ENCODE data around the gene SEMA3D. TPM values are rescaled to one million over a fixed set of nuclear protein-coding genes. Genes with fewer than 3 reads are reported as not detected.

Gene SEMA3D
- polyA plus RNA-seq, 1 donor = 14.4 TPM

DNA sequence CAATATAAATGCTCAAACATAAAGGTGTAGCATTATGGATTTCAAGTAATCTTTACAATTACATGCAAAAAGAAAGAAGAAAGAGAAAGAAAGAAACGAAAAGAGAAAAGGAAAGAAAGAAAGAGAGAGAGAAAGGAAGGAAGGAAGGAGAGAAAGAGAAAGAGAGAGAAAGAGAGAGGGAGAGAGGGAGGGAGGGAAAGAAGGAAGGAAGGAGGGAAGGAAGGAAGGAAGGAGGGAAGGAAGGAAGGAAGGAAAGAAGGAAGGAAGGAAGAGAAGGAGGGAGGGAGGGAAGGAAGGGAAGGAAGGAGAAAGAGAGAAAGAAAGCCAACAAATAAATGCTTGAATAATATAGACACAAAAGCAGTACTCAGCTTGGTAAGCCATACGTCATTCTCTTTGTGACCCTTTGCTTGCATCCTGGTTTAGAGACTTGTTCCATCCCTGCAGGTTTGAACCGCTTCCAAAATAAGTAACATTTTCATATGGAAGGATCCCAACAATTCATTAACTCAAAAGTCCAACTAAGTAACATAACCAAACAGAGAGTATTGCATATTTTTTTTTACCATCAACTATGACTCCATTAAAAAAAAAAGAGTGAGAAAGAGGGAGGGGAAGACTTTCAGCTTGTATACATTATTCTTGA is 95.8 kb downstream of the SEMA3D start:
- Histone ChIP-seq H3K4me1 (ENCODE audit: control insufficient read depth, insufficient read depth, low read length) (no peaks in the 10 kb centered on the region), H3K27ac (ENCODE audit: low read length) (no peak overlapping the region), H3K36me3 (ENCODE audit: control insufficient read depth, insufficient read depth, low read length) (no peaks in the 10 kb centered on the region), H3K4me3 (ENCODE audit: low read length) (no peak overlapping the region), H3K9me3 (ENCODE audit: control insufficient read depth, low read depth, low read length) (no peaks in the 10 kb centered on the region), H3K27me3 (ENCODE audit: control insufficient read depth, insufficient read depth, low read length) (no peaks in the 10 kb centered on the region)
- peak in 1 of 2 donors; percentile 17 for DNase-seq
- 68% methylated on average over 1 of the region's 3 CpGs for WGBS (ENCODE audit: insufficient coverage, low lambda C conversion rate)

DNA sequence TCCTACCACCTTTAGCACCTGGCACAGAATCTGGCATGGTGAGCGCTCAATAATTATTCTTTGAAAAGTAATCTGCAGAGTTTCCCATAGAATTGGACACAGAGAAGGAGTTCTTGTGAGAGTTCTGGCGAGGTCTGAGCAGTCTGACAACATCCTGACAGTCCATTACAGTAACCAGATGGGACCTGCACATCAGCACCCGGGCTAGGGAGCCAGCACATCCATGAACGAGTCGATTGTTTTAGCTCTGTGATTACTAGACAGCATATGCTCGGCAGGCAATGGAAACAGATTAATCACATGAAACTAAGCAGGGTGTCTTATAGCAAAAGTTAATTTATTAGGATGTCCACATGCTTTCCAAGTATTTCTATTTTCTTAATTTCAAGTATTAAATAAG is 96.7 kb downstream of the SEMA3D start:
- Histone ChIP-seq H3K36me3 (ENCODE audit: control insufficient read depth, insufficient read depth, low read length) (no peaks in the 10 kb centered on the region), H3K27ac (ENCODE audit: low read length) (no peak overlapping the region), H3K27me3 (ENCODE audit: control insufficient read depth, insufficient read depth, low read length) (no peaks in the 10 kb centered on the region), H3K9me3 (ENCODE audit: control insufficient read depth, low read depth, low read length) (no peaks in the 10 kb centered on the region), H3K4me3 (ENCODE audit: low read length) (no peak overlapping the region), H3K4me1 (ENCODE audit: control insufficient read depth, insufficient read depth, low read length) (no peaks in the 10 kb centered on the region)
- WGBS (ENCODE audit: insufficient coverage, low lambda C conversion rate) = no CpG with 5 or more reads among the region's 6 CpGs
- DNase-seq = peak in 1 of 2 donors; percentile 12

DNA sequence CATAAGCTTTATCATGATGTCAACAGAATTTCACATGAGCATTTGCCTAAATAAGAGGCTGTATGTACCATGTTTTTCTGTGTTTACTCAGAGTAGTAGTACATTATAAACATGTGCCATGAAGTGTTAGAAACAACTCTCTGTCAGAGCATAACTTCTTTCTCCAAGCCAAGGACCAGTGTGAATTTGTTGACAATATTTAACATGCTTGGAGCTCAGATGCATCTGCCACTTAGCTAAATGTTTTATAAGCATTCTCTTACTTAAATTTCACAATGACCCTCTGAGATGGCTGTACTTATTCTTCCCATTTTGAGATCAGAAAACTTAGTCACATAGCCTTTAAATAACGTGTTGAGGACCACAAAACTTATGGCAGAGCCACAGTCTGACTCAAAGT is 105.0 kb downstream of the SEMA3D start:
- no peaks in the 10 kb centered on the region for H3K36me3 ChIP-seq (ENCODE audit: control insufficient read depth, insufficient read depth, low read length)
- no peaks in the 10 kb centered on the region for H3K27me3 ChIP-seq (ENCODE audit: control insufficient read depth, insufficient read depth, low read length)
- DNase-seq = no peak
- no peaks in the 10 kb centered on the region for H3K4me1 ChIP-seq (ENCODE audit: control insufficient read depth, insufficient read depth, low read length)
- H3K9me3 ChIP-seq (ENCODE audit: control insufficient read depth, low read depth, low read length) = peaks cover 8% of the 10 kb centered on the region
- no peak overlapping the region for H3K4me3 ChIP-seq (ENCODE audit: low read length)
- H3K27ac ChIP-seq (ENCODE audit: low read length) = no peak overlapping the region
- WGBS (ENCODE audit: insufficient coverage, low lambda C conversion rate) = no CpG with 5 or more reads among the region's 1 CpG

DNA sequence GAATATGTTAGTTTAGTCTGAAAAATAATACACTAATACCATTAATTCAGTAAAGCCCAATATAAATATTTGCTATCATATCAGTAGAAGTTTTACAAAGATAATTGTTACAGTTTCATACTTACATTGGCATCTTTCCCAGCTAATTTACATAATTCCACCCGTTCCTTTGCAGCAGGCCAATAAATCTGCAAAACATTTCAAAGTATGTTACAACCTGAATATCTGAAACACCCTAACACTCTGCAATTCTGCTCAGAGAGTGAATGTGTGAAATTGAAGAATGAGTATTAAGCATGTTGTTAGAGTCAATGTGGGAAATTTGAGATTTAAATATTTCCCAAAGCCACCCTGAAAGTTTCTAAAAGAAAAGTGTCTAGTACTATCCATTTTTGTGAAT is 105.5 kb downstream of the SEMA3D start:
- H3K36me3 ChIP-seq (ENCODE audit: control insufficient read depth, insufficient read depth, low read length) = no peaks in the 10 kb centered on the region
- WGBS (ENCODE audit: insufficient coverage, low lambda C conversion rate) = no CpG with 5 or more reads among the region's 1 CpG
- no peak overlapping the region for H3K27ac ChIP-seq (ENCODE audit: low read length)
- H3K4me1 ChIP-seq (ENCODE audit: control insufficient read depth, insufficient read depth, low read length) = no peaks in the 10 kb centered on the region
- peaks cover 8% of the 10 kb centered on the region for H3K9me3 ChIP-seq (ENCODE audit: control insufficient read depth, low read depth, low read length)
- H3K27me3 ChIP-seq (ENCODE audit: control insufficient read depth, insufficient read depth, low read length) = no peaks in the 10 kb centered on the region
- no peak for DNase-seq
- H3K4me3 ChIP-seq (ENCODE audit: low read length) = no peak overlapping the region

DNA sequence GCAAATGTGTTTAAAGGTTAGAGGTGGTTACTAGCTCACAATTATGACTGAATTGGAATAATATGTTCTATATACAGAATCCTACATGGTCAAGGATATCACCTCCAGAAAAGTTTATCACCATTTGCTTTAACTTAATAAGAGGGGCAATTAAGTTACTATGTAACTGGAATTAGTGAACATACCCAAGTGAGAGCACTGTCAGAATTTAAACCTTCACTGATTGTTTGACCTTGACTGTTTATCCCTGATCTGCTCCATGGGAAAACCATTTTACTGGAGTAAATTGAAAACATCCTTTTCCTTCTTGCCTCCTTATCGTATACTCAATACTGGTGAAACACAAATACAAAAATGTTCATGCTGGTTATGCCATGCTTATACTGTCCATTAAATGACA is 107.4 kb downstream of the SEMA3D start:
- Histone ChIP-seq H3K27ac (ENCODE audit: low read length) (no peak overlapping the region), H3K36me3 (ENCODE audit: control insufficient read depth, insufficient read depth, low read length) (no peaks in the 10 kb centered on the region), H3K27me3 (ENCODE audit: control insufficient read depth, insufficient read depth, low read length) (no peaks in the 10 kb centered on the region), H3K9me3 (ENCODE audit: control insufficient read depth, low read depth, low read length) (peaks cover 8% of the 10 kb centered on the region), H3K4me3 (ENCODE audit: low read length) (no peak overlapping the region), H3K4me1 (ENCODE audit: control insufficient read depth, insufficient read depth, low read length) (peaks cover 4% of the 10 kb centered on the region)
- no CpG with 5 or more reads among the region's 1 CpG for WGBS (ENCODE audit: insufficient coverage, low lambda C conversion rate)
- DNase-seq = no peak

DNA sequence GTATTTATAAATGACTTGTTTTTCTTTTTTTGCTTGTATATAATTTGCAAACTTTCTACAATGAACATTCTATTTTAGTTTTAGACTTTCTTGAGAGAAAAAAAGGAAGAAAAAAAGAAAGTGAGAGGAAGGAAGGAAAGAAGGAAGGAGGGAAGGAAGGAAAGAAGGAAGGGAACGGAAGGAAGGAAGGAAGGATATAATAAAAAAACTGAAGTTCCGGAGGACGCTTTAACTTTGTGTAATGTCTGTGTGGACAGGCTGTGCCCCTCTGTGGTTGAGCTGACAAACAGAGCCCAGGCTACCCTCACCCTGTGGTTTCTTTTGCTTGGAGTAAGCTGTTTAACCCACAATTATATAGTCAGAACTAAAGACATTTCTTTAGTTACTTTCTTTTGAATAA is 108.7 kb downstream of the SEMA3D start:
- 91% methylated on average over 3 of the region's 3 CpGs for WGBS (ENCODE audit: insufficient coverage, low lambda C conversion rate)
- peaks cover 4% of the 10 kb centered on the region for H3K4me1 ChIP-seq (ENCODE audit: control insufficient read depth, insufficient read depth, low read length)
- H3K27me3 ChIP-seq (ENCODE audit: control insufficient read depth, insufficient read depth, low read length) = no peaks in the 10 kb centered on the region
- H3K9me3 ChIP-seq (ENCODE audit: control insufficient read depth, low read depth, low read length) = no peaks in the 10 kb centered on the region
- no peak overlapping the region for H3K4me3 ChIP-seq (ENCODE audit: low read length)
- no peak overlapping the region for H3K27ac ChIP-seq (ENCODE audit: low read length)
- H3K36me3 ChIP-seq (ENCODE audit: control insufficient read depth, insufficient read depth, low read length) = no peaks in the 10 kb centered on the region
- no peak for DNase-seq

DNA sequence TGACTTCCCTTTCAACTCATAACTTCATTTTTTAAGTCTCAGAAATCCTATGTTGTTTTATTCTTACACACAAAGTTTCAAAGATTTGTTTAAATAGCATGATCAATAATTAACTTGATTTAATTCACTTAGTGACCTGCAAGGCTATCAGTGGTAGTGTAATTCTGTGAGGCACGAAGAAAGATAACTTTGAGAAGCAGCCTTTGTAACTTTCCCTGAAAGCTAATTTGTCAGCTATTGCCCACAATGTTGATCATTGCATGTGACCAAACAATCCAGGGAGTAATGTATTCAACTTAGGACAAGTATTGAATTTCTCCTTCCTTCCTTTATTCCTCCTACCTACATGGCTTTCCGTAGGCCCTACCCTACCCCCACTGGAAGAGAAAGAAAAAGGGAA is 111.0 kb downstream of the SEMA3D start:
- H3K4me1 ChIP-seq (ENCODE audit: control insufficient read depth, insufficient read depth, low read length) = peaks cover 4% of the 10 kb centered on the region
- H3K9me3 ChIP-seq (ENCODE audit: control insufficient read depth, low read depth, low read length) = no peaks in the 10 kb centered on the region
- no peaks in the 10 kb centered on the region for H3K27me3 ChIP-seq (ENCODE audit: control insufficient read depth, insufficient read depth, low read length)
- H3K4me3 ChIP-seq (ENCODE audit: low read length) = no peak overlapping the region
- no peak overlapping the region for H3K27ac ChIP-seq (ENCODE audit: low read length)
- no CpG with 5 or more reads among the region's 2 CpGs for WGBS (ENCODE audit: insufficient coverage, low lambda C conversion rate)
- peak in 1 of 2 donors; percentile 40 for DNase-seq
- no peaks in the 10 kb centered on the region for H3K36me3 ChIP-seq (ENCODE audit: control insufficient read depth, insufficient read depth, low read length)

DNA sequence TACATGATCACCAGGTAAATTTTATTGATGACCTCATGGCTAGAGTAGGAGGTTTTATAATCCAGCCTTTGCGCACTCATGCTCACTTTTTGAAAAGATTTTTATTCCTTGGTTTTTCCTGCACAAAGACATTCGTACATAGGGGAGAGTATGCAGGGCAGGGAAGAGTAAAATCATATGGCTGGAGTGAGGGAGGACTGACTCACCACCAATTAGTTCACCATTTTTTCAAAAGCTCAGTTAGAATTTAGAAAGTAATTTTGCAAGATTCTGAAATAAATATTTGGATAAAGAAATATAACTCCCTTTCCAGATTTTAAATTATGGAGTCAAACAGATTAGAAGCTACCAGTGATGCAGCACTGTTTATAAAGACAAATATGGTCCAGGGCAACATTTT is 111.9 kb downstream of the SEMA3D start:
- no peaks in the 10 kb centered on the region for H3K27me3 ChIP-seq (ENCODE audit: control insufficient read depth, insufficient read depth, low read length)
- peaks cover 4% of the 10 kb centered on the region for H3K4me1 ChIP-seq (ENCODE audit: control insufficient read depth, insufficient read depth, low read length)
- DNase-seq = no peak
- no peak overlapping the region for H3K27ac ChIP-seq (ENCODE audit: low read length)
- H3K36me3 ChIP-seq (ENCODE audit: control insufficient read depth, insufficient read depth, low read length) = no peaks in the 10 kb centered on the region
- no peak overlapping the region for H3K4me3 ChIP-seq (ENCODE audit: low read length)
- no CpG with 5 or more reads among the region's 2 CpGs for WGBS (ENCODE audit: insufficient coverage, low lambda C conversion rate)
- no peaks in the 10 kb centered on the region for H3K9me3 ChIP-seq (ENCODE audit: control insufficient read depth, low read depth, low read length)

DNA sequence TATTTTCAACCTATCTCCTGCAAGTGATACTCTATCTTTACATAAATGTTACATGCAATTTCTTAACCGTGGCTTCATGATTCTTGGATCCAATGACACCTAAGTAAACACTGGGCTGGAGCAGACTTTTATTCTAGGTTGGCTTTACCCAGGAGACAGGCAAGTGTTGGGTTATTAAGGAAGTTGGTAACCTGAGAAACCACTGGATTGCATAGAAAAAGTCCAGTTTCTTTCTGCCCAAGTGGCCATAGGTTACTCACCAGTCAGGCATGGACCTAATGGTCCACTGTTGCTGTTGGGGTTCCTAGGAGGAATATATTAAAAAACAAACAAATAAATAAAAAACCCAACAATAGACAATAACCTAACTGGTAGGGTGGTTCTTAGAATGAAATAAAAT is 112.8 kb downstream of the SEMA3D start:
- Histone ChIP-seq H3K4me1 (ENCODE audit: control insufficient read depth, insufficient read depth, low read length) (peaks cover 4% of the 10 kb centered on the region), H3K36me3 (ENCODE audit: control insufficient read depth, insufficient read depth, low read length) (no peaks in the 10 kb centered on the region), H3K4me3 (ENCODE audit: low read length) (no peak overlapping the region), H3K9me3 (ENCODE audit: control insufficient read depth, low read depth, low read length) (no peaks in the 10 kb centered on the region), H3K27me3 (ENCODE audit: control insufficient read depth, insufficient read depth, low read length) (no peaks in the 10 kb centered on the region), H3K27ac (ENCODE audit: low read length) (no peak overlapping the region)
- WGBS (ENCODE audit: insufficient coverage, low lambda C conversion rate) = no CpG with 5 or more reads among the region's 1 CpG
- DNase-seq = no peak

DNA sequence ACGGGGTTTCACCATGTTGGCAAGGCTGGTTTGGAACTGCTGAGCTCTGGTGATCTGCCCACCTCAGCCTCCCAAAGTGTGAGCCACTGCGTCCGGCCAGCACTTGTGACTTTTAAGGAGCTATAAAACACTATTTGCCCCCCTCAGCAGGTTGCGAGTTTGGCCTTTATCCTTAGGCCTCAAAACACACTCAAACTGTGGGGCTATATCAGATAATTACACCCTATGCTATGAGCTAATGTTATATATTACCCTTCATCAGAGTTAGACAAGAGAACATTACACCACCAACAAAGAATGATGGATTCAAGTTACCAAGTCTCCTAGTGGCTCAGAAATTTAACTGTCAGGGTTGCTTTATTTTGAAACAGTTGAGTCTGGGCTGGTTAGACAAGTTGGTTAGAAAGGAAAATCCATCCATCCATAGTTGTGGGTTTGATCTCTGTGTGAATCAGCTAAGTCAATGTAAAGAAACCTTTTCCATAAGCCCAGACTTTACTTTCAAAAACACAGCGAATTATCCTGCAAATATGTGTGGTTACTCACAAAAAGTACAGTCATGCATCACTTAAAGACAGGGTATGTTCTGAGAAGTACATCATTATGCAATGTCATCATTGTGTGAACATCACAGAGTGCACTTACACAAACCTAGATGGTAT is 115.8 kb downstream of the SEMA3D start:
- H3K27ac ChIP-seq (ENCODE audit: low read length) = no peak overlapping the region
- DNase-seq = no peak
- no peaks in the 10 kb centered on the region for H3K36me3 ChIP-seq (ENCODE audit: control insufficient read depth, insufficient read depth, low read length)
- H3K4me3 ChIP-seq (ENCODE audit: low read length) = no peak overlapping the region
- 100% methylated on average over 1 of the region's 5 CpGs for WGBS (ENCODE audit: insufficient coverage, low lambda C conversion rate)
- no peaks in the 10 kb centered on the region for H3K27me3 ChIP-seq (ENCODE audit: control insufficient read depth, insufficient read depth, low read length)
- peaks cover 4% of the 10 kb centered on the region for H3K4me1 ChIP-seq (ENCODE audit: control insufficient read depth, insufficient read depth, low read length)
- peaks cover 2% of the 10 kb centered on the region for H3K9me3 ChIP-seq (ENCODE audit: control insufficient read depth, low read depth, low read length)

DNA sequence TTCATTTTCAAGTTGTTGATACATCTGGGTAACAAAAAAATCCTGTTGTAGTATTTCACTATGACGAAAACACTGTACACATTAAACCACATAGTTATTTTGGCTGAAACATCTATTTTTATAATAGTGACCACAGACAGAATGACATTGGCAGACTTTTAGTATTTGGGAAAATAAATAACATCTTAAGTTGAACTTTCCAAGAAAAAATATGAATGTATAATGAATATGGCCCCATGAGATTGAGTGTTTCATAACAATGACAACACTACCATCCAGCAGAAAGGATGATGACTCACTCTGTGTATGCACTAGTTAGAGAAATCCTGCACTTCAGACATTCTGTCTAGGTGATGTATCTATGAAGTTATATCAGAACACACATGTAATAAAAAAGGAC is 118.1 kb downstream of the SEMA3D start:
- H3K4me1 ChIP-seq (ENCODE audit: control insufficient read depth, insufficient read depth, low read length) = no peaks in the 10 kb centered on the region
- no peaks in the 10 kb centered on the region for H3K27me3 ChIP-seq (ENCODE audit: control insufficient read depth, insufficient read depth, low read length)
- DNase-seq = peak in 1 of 2 donors; percentile 24
- H3K36me3 ChIP-seq (ENCODE audit: control insufficient read depth, insufficient read depth, low read length) = no peaks in the 10 kb centered on the region
- H3K4me3 ChIP-seq (ENCODE audit: low read length) = no peak overlapping the region
- H3K9me3 ChIP-seq (ENCODE audit: control insufficient read depth, low read depth, low read length) = peaks cover 2% of the 10 kb centered on the region
- H3K27ac ChIP-seq (ENCODE audit: low read length) = no peak overlapping the region
- no CpG with 5 or more reads among the region's 1 CpG for WGBS (ENCODE audit: insufficient coverage, low lambda C conversion rate)

Measured in large intestine (tissue), 3 donors.